SK-N-SH (cell line): ENCODE measurements around the gene ISCA1. TPM values are rescaled to one million over a fixed set of nuclear protein-coding genes. Genes with fewer than 3 reads are reported as not detected.

Source experiments
- CTCF ChIA-PET: fragments of 300-600, 350-600 bp; formaldehyde crosslinking; extraction: SDS; loops from one replicate; lab custom pipeline; 2021; lab: Yijun Ruan, JAX
- POLR2A ChIA-PET: fragments of 350-600 bp; sonication (Branson Sonifier 250); formaldehyde crosslinking; extraction: SDS; loops from one replicate; lab custom pipeline; 2020; ENCODE audit warnings: antibody characterized with exemption, inconsistent platforms; lab: Yijun Ruan, JAX
- DNase-seq: peaks from one replicate; pipeline ENCODE4 v3.0.0; 2012
- H2AFZ ChIP-seq: fragments of 200-600 bp; sonication (generic); 2 replicates; pipeline ENCODE4 v1.8.1; 2016; ENCODE audit warnings: antibody characterized with exemption, mild to moderate bottlenecking, low read depth
- H3F3A ChIP-seq: fragments of 200-600 bp; sonication (generic); replicated peaks from 2 replicates; pipeline ENCODE3; 2016; ENCODE audit warnings: antibody characterized with exemption, mild to moderate bottlenecking; ENCODE audit not compliant: insufficient read depth
- H3K27ac ChIP-seq, 2 experiments: fragments of 200-500 bp in 1 of 2; fragments of 200-600 bp in 1 of 2; sonication (Bioruptor generic) in 1 of 2; sonication (generic), shearing (Covaris generic) in 1 of 2; 2 replicates each; pipeline versions ENCODE4 v1.5.1 to v1.6.1; 2014 to 2016; ENCODE audit warnings: low read depth in 2 of 2, inconsistent platforms in 1 of 2, low read length in 1 of 2, mild to moderate bottlenecking in 1 of 2, mixed read lengths in 1 of 2
- H3K27me3 ChIP-seq: fragments of 200-600 bp; sonication (generic), shearing (Covaris generic); 2 replicates; pipeline ENCODE4 v1.6.1; 2016; ENCODE audit warnings: mixed run types; ENCODE audit not compliant: insufficient read depth
- H3K36me3 ChIP-seq, 2 experiments: fragments of 200-500 bp in 1 of 2; fragments of 200-600 bp in 1 of 2; sonication (Bioruptor generic) in 1 of 2; sonication (generic) in 1 of 2; replicated peaks in 1 of 2; 2 replicates each; pipeline versions ENCODE3 to v1.5.1; 2014 to 2016; ENCODE audit warnings: low read length in 1 of 2, mild to moderate bottlenecking in 1 of 2; ENCODE audit not compliant: insufficient read depth in 2 of 2, control insufficient read depth in 1 of 2
- H3K4me1 ChIP-seq, 2 experiments: fragments of 200-500 bp in 1 of 2; fragments of 200-600 bp in 1 of 2; sonication (Bioruptor generic) in 1 of 2; sonication (generic), shearing (Covaris generic) in 1 of 2; 2 replicates each; pipeline versions ENCODE4 v1.5.1 to v1.6.1; 2014 to 2016; ENCODE audit warnings: low read depth in 1 of 2, low read length in 1 of 2, mixed run types in 1 of 2; ENCODE audit not compliant: insufficient read depth in 2 of 2, control insufficient read depth in 1 of 2
- H3K4me2 ChIP-seq: fragments of 200-600 bp; sonication (generic), shearing (Covaris generic); 2 replicates; pipeline ENCODE4 v1.6.1; 2017; ENCODE audit warnings: mixed run types
- H3K4me3 ChIP-seq, 2 experiments: fragments of 200-500 bp in 1 of 2; fragments of 200-600 bp in 1 of 2; sonication (Bioruptor generic) in 1 of 2; sonication (generic), shearing (Covaris generic) in 1 of 2; 2 replicates each; pipeline versions ENCODE4 v1.5.1 to v1.8.1; 2014 to 2016; ENCODE audit warnings: low read depth in 2 of 2, inconsistent platforms in 1 of 2, low read length in 1 of 2, mild to moderate bottlenecking in 1 of 2, mixed read lengths in 1 of 2, moderate library complexity in 1 of 2
- H3K79me2 ChIP-seq: fragments of 200-600 bp; sonication (generic); 2 replicates; pipeline ENCODE4 v1.8.1; 2017; ENCODE audit warnings: mild to moderate bottlenecking; ENCODE audit not compliant: insufficient read depth
- H3K9ac ChIP-seq: fragments of 200-600 bp; sonication (generic); 2 replicates; pipeline ENCODE4 v1.6.1; 2017; ENCODE audit warnings: mixed run types
- H3K9me2 ChIP-seq: fragments of 200-600 bp; sonication (generic); 2 replicates; pipeline ENCODE4 v1.6.1; 2017; ENCODE audit warnings: mixed run types
- H3K9me3 ChIP-seq: fragments of 200-600 bp; sonication (generic); 2 replicates; pipeline ENCODE4 v1.6.1; 2017; ENCODE audit warnings: mixed run types, mild to moderate bottlenecking, moderate library complexity
- H4K20me1 ChIP-seq: fragments of 200-600 bp; sonication (generic); 2 replicates; pipeline ENCODE4 v1.6.1; 2017; ENCODE audit warnings: mild to moderate bottlenecking, mixed run types; ENCODE audit not compliant: insufficient read depth
- CHD2 ChIP-seq: fragments of 150-350 bp; IDR thresholded peaks from 2 replicates; pipeline ENCODE4 v1.6.1; 2018; ENCODE audit warnings: low read length; ENCODE audit not compliant: partially characterized antibody
- CTCF ChIP-seq: fragments of 200-600 bp; sonication (generic); IDR thresholded peaks from 2 replicates; pipeline ENCODE4 v1.6.1; 2017; ENCODE audit warnings: antibody characterized with exemption, mild to moderate bottlenecking, moderate library complexity
- FOXJ3 ChIP-seq: sonication (generic); formaldehyde crosslinking; IDR thresholded peaks from 2 replicates; pipeline ENCODE4 v1.5.1; 2020; ENCODE audit warnings: mild to moderate bottlenecking, missing genetic modification reagents
- FOXM1 ChIP-seq: IDR thresholded peaks from 2 replicates; pipeline ENCODE4 v1.4.0; 2012; ENCODE audit warnings: low read depth, mild to moderate bottlenecking
- GABPA ChIP-seq: IDR thresholded peaks from 2 replicates; pipeline ENCODE4 v1.4.0; 2012; ENCODE audit warnings: low read depth, mild to moderate bottlenecking
- GATA2 ChIP-seq: sonication (generic); formaldehyde crosslinking; IDR thresholded peaks from 2 replicates; pipeline ENCODE4 v1.5.0; 2020; ENCODE audit warnings: mild to moderate bottlenecking, missing genetic modification reagents
- JUND ChIP-seq: IDR thresholded peaks from 2 replicates; pipeline ENCODE4 v1.4.0; 2012
- MXI1 ChIP-seq: IDR thresholded peaks from 2 replicates; pipeline ENCODE4 v1.6.1; 2012; ENCODE audit warnings: mild to moderate bottlenecking, low read depth, low read length, improper control_type of control experiment
- NRF1 ChIP-seq: IDR thresholded peaks from 2 replicates; pipeline ENCODE4 v1.6.1; 2012; ENCODE audit warnings: low read depth, mild to moderate bottlenecking, low read length
- PBX3 ChIP-seq: IDR thresholded peaks from 2 replicates; pipeline ENCODE4; 2012
- POLR2AphosphoS5 ChIP-seq: IDR thresholded peaks from 2 replicates; pipeline ENCODE4 v1.6.1; 2012; ENCODE audit warnings: low read depth, low read length
- RCOR1 ChIP-seq: fragments of 150-350 bp; IDR thresholded peaks from 2 replicates; pipeline ENCODE4 v1.6.1; 2017; ENCODE audit warnings: antibody characterized with exemption, low read length
- RFX5 ChIP-seq: IDR thresholded peaks from 2 replicates; pipeline ENCODE4 v1.6.1; 2012; ENCODE audit warnings: mild to moderate bottlenecking, improper control_type of control experiment, low read length
- RXRA ChIP-seq: IDR thresholded peaks from 2 replicates; pipeline ENCODE4 v1.4.0; 2012; ENCODE audit warnings: low read depth, mild to moderate bottlenecking, borderline replicate concordance
- SIN3A ChIP-seq: IDR thresholded peaks from 2 replicates; pipeline ENCODE4 v1.6.1; 2012; ENCODE audit warnings: low read depth, mild to moderate bottlenecking, low read length, moderate library complexity, borderline replicate concordance
- SMC3 ChIP-seq: IDR thresholded peaks from 2 replicates; pipeline ENCODE4 v1.6.1; 2012; ENCODE audit warnings: low read depth, low read length, improper control_type of control experiment
- TAF1 ChIP-seq: IDR thresholded peaks from 2 replicates; pipeline ENCODE4 v1.6.1; 2012; ENCODE audit warnings: low read depth, mild to moderate bottlenecking, low read length, moderate library complexity, borderline replicate concordance
- TCF12 ChIP-seq: IDR thresholded peaks from 2 replicates; pipeline ENCODE4 v1.4.0; 2012
- USF2 ChIP-seq: fragments of 150-350 bp; IDR thresholded peaks from 2 replicates; pipeline ENCODE4 v1.6.1; 2017; ENCODE audit warnings: antibody characterized with exemption, low read length, low read depth, borderline replicate concordance
- ZBTB33 ChIP-seq: IDR thresholded peaks from 2 replicates; pipeline ENCODE4 v1.4.0; 2012; ENCODE audit warnings: low read depth, borderline replicate concordance
- WGBS: methylation state at CpG from one replicate; pipeline ENCODE4 v1.1.6; 2017; ENCODE audit warnings: low lambda C conversion rate; 5-methylcytosine and 5-hydroxymethylcytosine counted together
- polyA plus RNA-seq, 3 experiments: library from polyadenylated mRNA; depleted of rRNA; stranded (reverse); fragments of >200 nt; gene quantifications; 2 replicates each; pipeline ENCODE4 v1.2.3, GENCODE V29; 2012

ISCA1 gene
- polyA plus RNA-seq, 1 of the 3 experiments (the other 2 are of a cell fraction) = 10.9 TPM

GRCh38 chr9:86303316-86303975 lies 21.1 kb upstream of the ISCA1 start (continued):
- TF ChIP-seq POLR2AphosphoS5 = no peak
- TF ChIP-seq RCOR1 = no peak
- TF ChIP-seq, all 33 proteins: peak for 0

- Histone ChIP-seq H3K27ac (no peak overlapping the region), H4K20me1 (no peaks in the 10 kb centered on the region), H3K27me3 (no peaks in the 10 kb centered on the region), H3K79me2 (no peaks in the 10 kb centered on the region), H3K4me1 (no peaks in the 10 kb centered on the region; a peak in 1 of 4 replicates), H3K9me3 (no peaks in the 10 kb centered on the region), H3K4me3 (no peak overlapping the region), H2AFZ (no peak overlapping the region), H3K4me2 (no peak overlapping the region), H3K36me3 (peaks cover 89 to 91% of the 10 kb centered on the region in 2 experiments), H3F3A (no peaks in the 10 kb centered on the region), H3K9ac (no peak overlapping the region), H3K9me2 (no peaks in the 10 kb centered on the region)
- no peak for TF ChIP-seq GABPA
- TF ChIP-seq NRF1 = no peak
- no peak for TF ChIP-seq RXRA
- TF ChIP-seq MXI1 = no peak
- no peak for TF ChIP-seq FOXM1
- WGBS = 78% methylated on average over 1 of the region's 1 CpG
- ChIA-PET POLR2A (no interaction called here), CTCF (interaction anchor here (0.7 kb wide), 1 partner anchor 327 kb away, joined by 3 read pairs; no protein-coding TSS in a partner anchor)
- no peak for DNase-seq
Observed at GRCh38 chr9:86301686-86302085, 19.3 kb upstream of the ISCA1 start.

- H3K36me3 ChIP-seq = peaks cover 89 to 91% of the 10 kb centered on the region in 2 experiments
- TF ChIP-seq SMC3 = no peak
- TF ChIP-seq CHD2 = no peak
- no peak for TF ChIP-seq ZBTB33
- no peak for TF ChIP-seq FOXJ3 (CRISPR knock-in tag)
- no peak for TF ChIP-seq PBX3
- TF ChIP-seq USF2 = no peak
- TF ChIP-seq JUND = no peak
- TF ChIP-seq RFX5 = no peak
- no peak for TF ChIP-seq TAF1
- TF ChIP-seq FOXM1 = no peak
- no peak for TF ChIP-seq GATA2
- TF ChIP-seq CTCF = no peak
- no peak for TF ChIP-seq TCF12
- TF ChIP-seq RCOR1 = no peak
- no peak for TF ChIP-seq SIN3A
Observed at GRCh38 chr9:86300701-86301100, 18.4 kb upstream of the ISCA1 start.

More at GRCh38 chr9:86300701-86301100, 18.4 kb upstream of the ISCA1 start:
- Histone ChIP-seq H3K27ac (no peak overlapping the region), H3K4me3 (no peak overlapping the region), H3K4me1 (no peaks in the 10 kb centered on the region; a peak in 1 of 4 replicates), H3K9me3 (no peaks in the 10 kb centered on the region), H3F3A (peaks cover 3% of the 10 kb centered on the region), H3K9ac (no peak overlapping the region), H3K4me2 (no peak overlapping the region), H3K9me2 (no peaks in the 10 kb centered on the region), H2AFZ (no peak overlapping the region), H3K79me2 (no peaks in the 10 kb centered on the region), H3K27me3 (no peaks in the 10 kb centered on the region), H4K20me1 (no peaks in the 10 kb centered on the region)
- ChIA-PET POLR2A (no interaction called here), CTCF (interaction anchor here (0.9 kb wide), 1 partner anchor 98 kb away, joined by 3 read pairs; no protein-coding TSS in a partner anchor)
- no peak for DNase-seq
- WGBS = 96% methylated on average over 2 of the region's 2 CpGs
